ENCODE results near the gene NDUFAF2.

GRCh38 chr5:61198606-61199005, 253.6 kb downstream of the NDUFAF2 start:
- TF ChIP-seq, protein P1, sequence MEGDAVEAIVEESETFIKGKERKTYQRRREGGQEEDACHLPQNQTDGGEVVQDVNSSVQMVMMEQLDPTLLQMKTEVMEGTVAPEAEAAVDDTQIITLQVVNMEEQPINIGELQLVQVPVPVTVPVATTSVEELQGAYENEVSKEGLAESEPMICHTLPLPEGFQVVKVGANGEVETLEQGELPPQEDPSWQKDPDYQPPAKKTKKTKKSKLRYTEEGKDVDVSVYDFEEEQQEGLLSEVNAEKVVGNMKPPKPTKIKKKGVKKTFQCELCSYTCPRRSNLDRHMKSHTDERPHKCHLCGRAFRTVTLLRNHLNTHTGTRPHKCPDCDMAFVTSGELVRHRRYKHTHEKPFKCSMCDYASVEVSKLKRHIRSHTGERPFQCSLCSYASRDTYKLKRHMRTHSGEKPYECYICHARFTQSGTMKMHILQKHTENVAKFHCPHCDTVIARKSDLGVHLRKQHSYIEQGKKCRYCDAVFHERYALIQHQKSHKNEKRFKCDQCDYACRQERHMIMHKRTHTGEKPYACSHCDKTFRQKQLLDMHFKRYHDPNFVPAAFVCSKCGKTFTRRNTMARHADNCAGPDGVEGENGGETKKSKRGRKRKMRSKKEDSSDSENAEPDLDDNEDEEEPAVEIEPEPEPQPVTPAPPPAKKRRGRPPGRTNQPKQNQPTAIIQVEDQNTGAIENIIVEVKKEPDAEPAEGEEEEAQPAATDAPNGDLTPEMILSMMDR (IDR thresholded peaks at IDR 0.05): no peak
- no peak for TF ChIP-seq POLR2A (IDR thresholded peaks at IDR 0.05)

Data from body of pancreas (tissue), 4 donors.